ENCODE results near the gene ZBTB40.

DNA sequence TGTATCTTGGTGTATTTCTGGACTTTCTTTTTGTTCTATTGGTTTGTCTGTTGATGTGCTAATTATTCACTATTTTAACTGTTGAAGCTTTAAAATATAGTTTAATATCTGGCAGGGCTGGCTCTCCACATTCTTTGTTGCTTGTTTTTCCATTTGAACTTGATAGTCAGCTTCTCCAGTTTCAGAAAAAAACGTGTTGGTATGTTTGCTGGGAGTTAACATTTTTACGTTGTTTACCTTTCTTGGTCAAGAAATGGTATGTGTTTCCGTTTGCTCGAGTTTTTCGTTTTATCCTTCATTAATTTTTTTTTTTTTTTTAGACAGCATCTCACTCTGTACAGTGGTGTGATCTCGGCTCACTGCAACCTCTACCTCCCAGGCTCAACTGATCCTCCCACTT, 16.9 kb upstream of the ZBTB40 start:
- TF ChIP-seq, protein P1, sequence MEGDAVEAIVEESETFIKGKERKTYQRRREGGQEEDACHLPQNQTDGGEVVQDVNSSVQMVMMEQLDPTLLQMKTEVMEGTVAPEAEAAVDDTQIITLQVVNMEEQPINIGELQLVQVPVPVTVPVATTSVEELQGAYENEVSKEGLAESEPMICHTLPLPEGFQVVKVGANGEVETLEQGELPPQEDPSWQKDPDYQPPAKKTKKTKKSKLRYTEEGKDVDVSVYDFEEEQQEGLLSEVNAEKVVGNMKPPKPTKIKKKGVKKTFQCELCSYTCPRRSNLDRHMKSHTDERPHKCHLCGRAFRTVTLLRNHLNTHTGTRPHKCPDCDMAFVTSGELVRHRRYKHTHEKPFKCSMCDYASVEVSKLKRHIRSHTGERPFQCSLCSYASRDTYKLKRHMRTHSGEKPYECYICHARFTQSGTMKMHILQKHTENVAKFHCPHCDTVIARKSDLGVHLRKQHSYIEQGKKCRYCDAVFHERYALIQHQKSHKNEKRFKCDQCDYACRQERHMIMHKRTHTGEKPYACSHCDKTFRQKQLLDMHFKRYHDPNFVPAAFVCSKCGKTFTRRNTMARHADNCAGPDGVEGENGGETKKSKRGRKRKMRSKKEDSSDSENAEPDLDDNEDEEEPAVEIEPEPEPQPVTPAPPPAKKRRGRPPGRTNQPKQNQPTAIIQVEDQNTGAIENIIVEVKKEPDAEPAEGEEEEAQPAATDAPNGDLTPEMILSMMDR (IDR thresholded peaks at IDR 0.05; ENCODE audit: poor library complexity): no peak
- TF ChIP-seq EZH2 (IDR thresholded peaks at IDR 0.05; ENCODE audit: borderline replicate concordance): no peak
- no peak for TF ChIP-seq EZH2phosphoT487 (IDR thresholded peaks at IDR 0.05; ENCODE audit: low read depth, severe bottlenecking, unreplicated experiment)

Measured in hepatocyte (in vitro differentiated cells).